Mesodermal cell (in vitro differentiated cells): ENCODE measurements around the gene POU2AF2. TPM values are rescaled to one million over a fixed set of nuclear protein-coding genes. Genes with fewer than 3 reads are reported as not detected.

ENCODE experiments used
- H3K27ac ChIP-seq: 2 replicates; pipeline ENCODE4 v1.7.0; 2013; ENCODE audit warnings: mild to moderate bottlenecking, low read depth, low read length, moderate library complexity; ENCODE audit not compliant: severe bottlenecking
- H3K36me3 ChIP-seq: 2 replicates; pipeline ENCODE4 v1.7.1; 2013; ENCODE audit warnings: mild to moderate bottlenecking, low read length, moderate library complexity; ENCODE audit not compliant: control insufficient read depth, insufficient read depth
- H3K4me1 ChIP-seq: one replicate; pipeline ENCODE4 v1.7.1; 2013; ENCODE audit warnings: mild to moderate bottlenecking, low read length; ENCODE audit not compliant: insufficient read depth, control insufficient read depth, poor library complexity, severe bottlenecking
- H3K4me3 ChIP-seq: 2 replicates; pipeline ENCODE4 v1.7.0; 2013; ENCODE audit warnings: low read length, control low read depth, mild to moderate bottlenecking; ENCODE audit not compliant: insufficient read depth, poor library complexity, severe bottlenecking; ENCODE audit errors: extremely low read depth
- H3K9me3 ChIP-seq: 2 replicates; pipeline ENCODE4 v1.7.1; 2013; ENCODE audit warnings: mild to moderate bottlenecking, low read length, moderate library complexity; ENCODE audit not compliant: control insufficient read depth
- WGBS, 2 experiments: methylation state at CpG; one replicate each; pipeline ENCODE4 v1.1.5; 2013; ENCODE audit warnings: missing lambda C conversion rate in 2 of 2; ENCODE audit not compliant: insufficient coverage in 2 of 2; 5-methylcytosine and 5-hydroxymethylcytosine counted together
- polyA plus RNA-seq, 2 experiments: library from polyadenylated mRNA; stranded (reverse); fragments of 50-300 nt; gene quantifications; one replicate each; pipeline ENCODE4 v1.2.3, GENCODE V29; 2013

POU2AF2 gene
- polyA plus RNA-seq (2013, experiment 1 of 2) = not detected
- not detected for polyA plus RNA-seq (2013, experiment 2 of 2)

GRCh38 chr11:111245425-111245824, at the start of gene POU2AF2:
TSS of gene POU2AF2 (plus strand) at chr11:111245725. CDS start at chr11:111245854, 129 bp downstream.
- no peaks in the 10 kb centered on the region for H3K9me3 ChIP-seq
- whole genome bisulfite sequencing, 2 experiments = 83% methylated on average over 1 of the region's 1 CpG; no CpG with 5 or more reads in 1 of the 2 experiments
- no peak within 1 kb of the TSS for H3K4me3 ChIP-seq
- no peaks in the 10 kb centered on the region for H3K36me3 ChIP-seq
- H3K27ac ChIP-seq = no peak within 1 kb of the TSS
- no peaks in the 10 kb centered on the region for H3K4me1 ChIP-seq

- Histone ChIP-seq H3K27ac (no peak overlapping the region), H3K9me3 (no peaks in the 10 kb centered on the region), H3K4me1 (no peaks in the 10 kb centered on the region), H3K36me3 (no peaks in the 10 kb centered on the region), H3K4me3 (no peak overlapping the region)
- WGBS, 2 experiments = 0% methylated on average over 1 of the region's 3 CpGs; no CpG with 5 or more reads in 1 of the 2 experiments
These were observed 45.5 kb upstream of the POU2AF2 start for GRCh38 chr11:111200010-111200534.

GRCh38 chr11:111204211-111204610, 41.3 kb upstream of the POU2AF2 start:
- Histone ChIP-seq H3K4me3 (no peak overlapping the region), H3K27ac (no peak overlapping the region), H3K36me3 (no peaks in the 10 kb centered on the region), H3K9me3 (no peaks in the 10 kb centered on the region), H3K4me1 (no peaks in the 10 kb centered on the region)

- WGBS, 2 experiments = 93% methylated on average over 1 of the region's 3 CpGs
These were observed 39.7 kb upstream of the POU2AF2 start for GRCh38 chr11:111205632-111206385.

GRCh38 chr11:111206472-111206871, 39.1 kb upstream of the POU2AF2 start:
- Histone ChIP-seq H3K4me3 (no peak overlapping the region), H3K9me3 (no peaks in the 10 kb centered on the region), H3K36me3 (no peaks in the 10 kb centered on the region), H3K4me1 (no peaks in the 10 kb centered on the region), H3K27ac (no peak overlapping the region)
- 80% methylated on average over 1 of the region's 1 CpG; no CpG with 5 or more reads in 1 of the 2 experiments for WGBS, 2 experiments

More at GRCh38 chr11:111205632-111206385, 39.7 kb upstream of the POU2AF2 start:
- Histone ChIP-seq H3K36me3 (no peaks in the 10 kb centered on the region), H3K9me3 (no peaks in the 10 kb centered on the region), H3K4me3 (no peak overlapping the region), H3K4me1 (no peaks in the 10 kb centered on the region), H3K27ac (no peak overlapping the region)

- no peaks in the 10 kb centered on the region for H3K9me3 ChIP-seq
- WGBS, 2 experiments = 100% methylated on average over 2 of the region's 2 CpGs; no CpG with 5 or more reads in 1 of the 2 experiments
- no peak overlapping the region for H3K27ac ChIP-seq
- no peak overlapping the region for H3K4me3 ChIP-seq
- H3K4me1 ChIP-seq = no peaks in the 10 kb centered on the region
- H3K36me3 ChIP-seq = no peaks in the 10 kb centered on the region
These were observed 38.3 kb upstream of the POU2AF2 start for GRCh38 chr11:111207213-111207612.

GRCh38 chr11:111209543-111210355, 35.8 kb upstream of the POU2AF2 start:
- Histone ChIP-seq H3K4me1 (no peaks in the 10 kb centered on the region), H3K4me3 (no peak overlapping the region), H3K27ac (no peak overlapping the region), H3K36me3 (no peaks in the 10 kb centered on the region), H3K9me3 (no peaks in the 10 kb centered on the region)
- WGBS, 2 experiments = no CpG with 5 or more reads among the region's 4 CpGs

- no peak overlapping the region for H3K4me3 ChIP-seq
- no peaks in the 10 kb centered on the region for H3K36me3 ChIP-seq
- no peak overlapping the region for H3K27ac ChIP-seq
- no peaks in the 10 kb centered on the region for H3K9me3 ChIP-seq
- H3K4me1 ChIP-seq = no peaks in the 10 kb centered on the region
- 77 to 86% methylated on average over 2 to 3 of the region's 3 CpGs for WGBS, 2 experiments
These were observed 32.3 kb upstream of the POU2AF2 start for GRCh38 chr11:111213256-111213655.

- H3K27ac ChIP-seq = no peak overlapping the region
- H3K4me1 ChIP-seq = no peaks in the 10 kb centered on the region
- no peaks in the 10 kb centered on the region for H3K36me3 ChIP-seq
- H3K9me3 ChIP-seq = peaks cover 6% of the 10 kb centered on the region
- H3K4me3 ChIP-seq = no peak overlapping the region
These were observed 24.8 kb upstream of the POU2AF2 start for GRCh38 chr11:111220721-111221120.

GRCh38 chr11:111221208-111221607, 24.3 kb upstream of the POU2AF2 start:
- no peak overlapping the region for H3K4me3 ChIP-seq
- 97 to 100% methylated on average over 3 to 4 of the region's 4 CpGs for WGBS, 2 experiments
- peaks cover 6% of the 10 kb centered on the region for H3K9me3 ChIP-seq
- H3K4me1 ChIP-seq = no peaks in the 10 kb centered on the region
- H3K27ac ChIP-seq = no peak overlapping the region
- no peaks in the 10 kb centered on the region for H3K36me3 ChIP-seq
